ENCODE measurements around the gene LHX3.

- TF ChIP-seq CTCF (conservative IDR thresholded peaks at IDR 0.05; ENCODE audit: low read depth, low read length) (no peak), EZH2 (IDR thresholded peaks at IDR 0.05; ENCODE audit: borderline replicate concordance, low read depth, low read length, poor library complexity, severe bottlenecking) (no peak)
These were observed 48.5 kb downstream of the LHX3 start for GRCh38 chr9:136156209-136157120.

Data from A673 (cell line).